IMR-90 (cell line): ENCODE data around the gene FNDC5. TPM values are rescaled to one million over a fixed set of nuclear protein-coding genes. Genes with fewer than 3 reads are reported as not detected.

Experiments used
- ATAC-seq: fragments of 200-7000 bp; cut with Tn5 transposase; 2 replicates; pipeline ENCODE4 v1.9.1; 2020; ENCODE audit warnings: low read depth, mild to moderate bottlenecking, moderate library complexity
- BruUV-seq: library from RNA; stranded (reverse); fragments of 400-500 nt; replicated peaks from 2 replicates; lab custom pipeline; 2021; lab: Mats Ljungman, UMichigan
- CTCF ChIA-PET: fragments of 300-600 bp; formaldehyde crosslinking; extraction: SDS; loops from one replicate; lab custom pipeline; 2021; ENCODE audit warnings: antibody characterized with exemption; lab: Yijun Ruan, JAX
- POLR2A ChIA-PET: fragments of 300-600 bp; sonication (Branson Sonifier 250); formaldehyde crosslinking; loops from one replicate; lab custom pipeline; 2022; ENCODE audit warnings: antibody characterized with exemption; ENCODE audit not compliant: unreplicated experiment; lab: Charles Lee
- DNase-seq: peaks from one replicate; pipeline ENCODE4 v3.0.0; 2013
- H2AFZ ChIP-seq: replicated peaks from 2 replicates; pipeline ENCODE3; 2013; ENCODE audit warnings: low read length, mild to moderate bottlenecking; ENCODE audit not compliant: poor library complexity
- H2AK5ac ChIP-seq: 2 replicates; pipeline ENCODE4 v1.6.1; 2013; ENCODE audit warnings: low read depth, low read length, inconsistent platforms
- H2AK9ac ChIP-seq: replicated peaks from 2 replicates; pipeline ENCODE3; 2013; ENCODE audit warnings: mild to moderate bottlenecking, low read depth, low read length, moderate library complexity; ENCODE audit not compliant: poor library complexity
- H2BK120ac ChIP-seq: 2 replicates; pipeline ENCODE4 v1.6.1; 2013; ENCODE audit warnings: low read depth, low read length, inconsistent platforms
- H2BK15ac ChIP-seq: 3 replicates; pipeline ENCODE4 v1.6.1; 2013; ENCODE audit warnings: low read depth, low read length, inconsistent platforms
- H2BK20ac ChIP-seq: 2 replicates; pipeline ENCODE4 v1.6.1; 2013; ENCODE audit warnings: low read depth, mild to moderate bottlenecking, inconsistent platforms, low read length, moderate library complexity
- H2BK5ac ChIP-seq: 2 replicates; pipeline ENCODE4 v1.6.1; 2013; ENCODE audit warnings: mild to moderate bottlenecking, low read depth, low read length, inconsistent platforms; ENCODE audit not compliant: poor library complexity, severe bottlenecking
- H3K14ac ChIP-seq: replicated peaks from 2 replicates; pipeline ENCODE4 v1.6.1; 2013; ENCODE audit warnings: low read depth, low read length, inconsistent platforms
- H3K18ac ChIP-seq: 2 replicates; pipeline ENCODE4 v1.6.1; 2013; ENCODE audit warnings: low read depth, low read length, control low read depth
- H3K23ac ChIP-seq: 2 replicates; pipeline ENCODE4 v1.6.1; 2013; ENCODE audit warnings: low read depth, low read length, inconsistent platforms
- H3K27ac ChIP-seq: 2 replicates; pipeline ENCODE4 v1.5.1; 2013; ENCODE audit warnings: mild to moderate bottlenecking, control low read depth, low read length; ENCODE audit not compliant: insufficient read depth
- H3K27me3 ChIP-seq: 2 replicates; pipeline ENCODE4 v1.6.1; 2013; ENCODE audit warnings: low read length; ENCODE audit not compliant: control insufficient read depth, insufficient read depth
- H3K36me3 ChIP-seq: 2 replicates; pipeline ENCODE4 v1.6.1; 2013; ENCODE audit warnings: low read length, mixed read lengths; ENCODE audit not compliant: control insufficient read depth, insufficient read depth
- H3K4ac ChIP-seq: 2 replicates; pipeline ENCODE4 v1.6.1; 2013; ENCODE audit warnings: low read depth, low read length, inconsistent platforms
- H3K4me1 ChIP-seq: 2 replicates; pipeline ENCODE4 v1.6.1; 2013; ENCODE audit warnings: low read length, mixed read lengths; ENCODE audit not compliant: control insufficient read depth, insufficient read depth
- H3K4me2 ChIP-seq: 2 replicates; pipeline ENCODE4 v1.6.1; 2013; ENCODE audit warnings: low read depth, mild to moderate bottlenecking, control low read depth, low read length, moderate library complexity
- H3K4me3 ChIP-seq: 2 replicates; pipeline ENCODE4 v1.5.1; 2013; ENCODE audit warnings: low read depth, mild to moderate bottlenecking, control low read depth, low read length, moderate library complexity; ENCODE audit not compliant: insufficient read depth
- H3K56ac ChIP-seq: 2 replicates; pipeline ENCODE4 v1.6.1; 2013; ENCODE audit warnings: low read length, inconsistent platforms; ENCODE audit not compliant: insufficient read depth; ENCODE audit errors: extremely low read depth
- H3K79me1 ChIP-seq, 2 experiments: 2 replicates each; pipeline ENCODE4 v1.6.1; 2013; ENCODE audit warnings: low read length in 2 of 2, inconsistent platforms in 1 of 2, low read depth in 1 of 2
- H3K9ac ChIP-seq: 2 replicates; pipeline ENCODE4 v1.6.1; 2013; ENCODE audit warnings: low read depth, low read length, control low read depth
- H3K9me1 ChIP-seq: 2 replicates; pipeline ENCODE4 v1.6.1; 2013; ENCODE audit warnings: low read length, inconsistent platforms; ENCODE audit not compliant: insufficient read depth
- H3K9me3 ChIP-seq: 2 replicates; pipeline ENCODE4 v1.6.1; 2013; ENCODE audit warnings: low read length; ENCODE audit not compliant: control insufficient read depth, insufficient read depth
- H4K20me1 ChIP-seq: 2 replicates; pipeline ENCODE4 v1.6.1; 2013; ENCODE audit warnings: low read length, inconsistent platforms; ENCODE audit not compliant: insufficient read depth
- H4K5ac ChIP-seq: 2 replicates; pipeline ENCODE4 v1.6.1; 2013; ENCODE audit warnings: mild to moderate bottlenecking, low read depth, low read length, control low read depth
- H4K8ac ChIP-seq, 2 experiments: 2 replicates each; pipeline ENCODE4 v1.6.1; 2013; ENCODE audit warnings: low read depth in 2 of 2, low read length in 2 of 2, control low read depth in 1 of 2, inconsistent platforms in 1 of 2
- H4K91ac ChIP-seq: 2 replicates; pipeline ENCODE4 v1.6.1; 2013; ENCODE audit warnings: low read depth, low read length, inconsistent platforms; ENCODE audit not compliant: insufficient read depth
- BHLHE40 ChIP-seq: fragments of 150-350 bp; IDR thresholded peaks from 2 replicates; pipeline ENCODE4 v1.6.1; 2016; ENCODE audit warnings: mild to moderate bottlenecking, low read depth, low read length
- CEBPB ChIP-seq: IDR thresholded peaks from 2 replicates; pipeline ENCODE4 v1.6.1; 2012; ENCODE audit warnings: low read depth, low read length, improper control_type of control experiment
- MAFK ChIP-seq: IDR thresholded peaks from 2 replicates; pipeline ENCODE4 v1.6.1; 2012; ENCODE audit warnings: low read depth, low read length, improper control_type of control experiment
- NFE2L2 ChIP-seq: fragments of 150-350 bp; IDR thresholded peaks from 2 replicates; pipeline ENCODE4 v1.6.1; 2016; ENCODE audit warnings: low read depth, mild to moderate bottlenecking, low read length
- POLR2A ChIP-seq: IDR thresholded peaks from 2 replicates; pipeline ENCODE4 v1.6.1; 2012; ENCODE audit warnings: mild to moderate bottlenecking, low read depth, low read length
- RAD21 ChIP-seq: IDR thresholded peaks from 2 replicates; pipeline ENCODE4 v1.6.1; 2012; ENCODE audit warnings: low read length, improper control_type of control experiment
- SMC3 ChIP-seq: fragments of 150-350 bp; IDR thresholded peaks from 2 replicates; pipeline ENCODE4 v1.6.1; 2016; ENCODE audit warnings: low read depth, mild to moderate bottlenecking, antibody characterized with exemption, low read length, moderate library complexity
- WGBS, 2 experiments: methylation state at CpG; one replicate each; pipeline versions ENCODE4 v1.1.5 to v1.1.7; 2013; ENCODE audit warnings: missing lambda C conversion rate in 2 of 2; ENCODE audit not compliant: insufficient read length in 1 of 2; ENCODE audit errors: extremely low coverage in 2 of 2; 5-methylcytosine and 5-hydroxymethylcytosine counted together
- dilution Hi-C: fragments of 300-500 bp; cut with HindIII; formaldehyde crosslinking; loops from one replicate; pipeline ENCODE4 v1.14.3; 2018; ENCODE audit warnings: low sequenced_read_pairs; ENCODE audit not compliant: unreplicated experiment
- in situ Hi-C: fragments of 300-500 bp; cut with MboI; formaldehyde crosslinking; loops from 3 replicates; pipeline ENCODE4 v1.14.3; 2019; ENCODE audit warnings: low sequenced_read_pairs, inconsistent platforms, mixed read lengths
- intact Hi-C: fragments of 100-400 bp; cut with micrococcal nuclease; formaldehyde crosslinking; loops from 2 replicates; pipeline ENCODE4 v1.10.0; 2022
- polyA plus RNA-seq, 3 experiments: library from polyadenylated mRNA; depleted of rRNA; stranded (reverse); fragments of >200 nt; gene quantifications; 2 replicates each; pipeline ENCODE4 v1.2.3, GENCODE V29; 2012; ENCODE audit warnings: low replicate concordance in 1 of 3
- total RNA-seq: library from RNA; depleted of rRNA; stranded (reverse); fragments of >200 nt; gene quantifications from 2 replicates; pipeline ENCODE4 v1.2.3, GENCODE V29; 2012

The FNDC5 gene
- total and polyA plus RNA-seq, 2 of the 4 experiments (the other 2 are of a cell fraction), result 1.2 to 1.6 TPM

DNA sequence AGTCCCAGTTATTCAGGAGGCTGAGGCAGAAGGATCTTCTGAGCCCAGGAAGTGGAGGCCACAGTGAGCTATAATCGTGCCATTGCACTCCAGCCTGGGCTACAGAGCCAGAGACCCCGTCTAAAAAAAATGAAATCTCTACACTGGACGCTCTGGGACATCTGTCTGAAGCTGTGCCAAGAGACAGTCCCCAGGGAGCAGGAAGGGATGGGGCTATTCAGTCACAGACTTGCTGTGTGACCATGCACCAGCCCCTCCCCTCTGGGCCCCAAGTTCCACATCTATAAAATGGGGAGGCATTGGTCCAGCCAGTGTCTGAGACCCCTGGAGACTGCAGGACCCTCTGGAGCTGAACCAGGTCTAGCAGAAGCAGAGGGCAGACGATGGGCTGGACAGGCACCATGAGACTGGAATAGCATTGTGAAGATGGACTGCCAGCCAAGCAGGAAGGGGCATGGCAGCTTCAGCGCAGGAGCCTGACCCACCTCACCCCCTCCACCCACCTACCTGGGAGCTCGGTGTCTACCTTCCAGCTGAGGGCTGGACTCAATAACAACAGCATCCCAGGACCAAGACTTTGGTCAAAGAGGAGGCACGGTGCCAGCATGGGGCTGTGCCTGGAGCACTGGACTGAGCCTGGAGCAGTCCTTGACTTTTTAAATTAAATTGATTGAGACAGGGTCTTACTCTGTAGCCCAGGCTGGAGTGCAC, 29.0 kb upstream of the FNDC5 start:
- ATAC-seq, result no peak
- BruUV-seq, result no TSS peak
- Histone ChIP-seq H3K4me2 (no peak overlapping the region), H3K56ac (no peak overlapping the region), H3K23ac (no peak overlapping the region), H3K18ac (no peak overlapping the region), H2BK120ac (no peak overlapping the region), H4K5ac (no peak overlapping the region), H3K4me3 (no peak overlapping the region), H3K9me3 (no peaks in the 10 kb centered on the region), H4K91ac (no peak overlapping the region), H4K8ac (no peak overlapping the region), H3K4me1 (peaks cover 2% of the 10 kb centered on the region; the same call in 1 of the 2 replicates), H3K27ac (no peak overlapping the region), H3K27me3 (peaks cover 5% of the 10 kb centered on the region), H2BK15ac (no peak overlapping the region), H4K20me1 (no peaks in the 10 kb centered on the region), H2AFZ (peak overlapping the region; percentile 32), H3K14ac (no peak overlapping the region), H2BK20ac (no peak overlapping the region), H2AK9ac (no peak overlapping the region), H3K9ac (no peak overlapping the region), H2BK5ac (no peak overlapping the region), H3K79me1 (peaks cover 0 to 9% of the 10 kb centered on the region in 2 experiments; a peak in 1 of 4 replicates), H2AK5ac (no peak overlapping the region), H3K4ac (no peak overlapping the region), H3K36me3 (peaks cover 1% of the 10 kb centered on the region; the same call in 1 of the 2 replicates), H3K9me1 (peaks cover 6% of the 10 kb centered on the region; the same call in 1 of the 2 replicates)
- dilution Hi-C loops, result no loop called here
- DNase-seq, result no peak
- TF ChIP-seq MAFK (no peak), POLR2A (no peak), RAD21 (no peak), CEBPB (no peak), SMC3 (no peak), NFE2L2 (no peak), BHLHE40 (no peak)
- WGBS, 2 experiments, result 100% methylated on average over 1 of the region's 7 CpGs; no CpG with 5 or more reads in 1 of the 2 experiments
- intact Hi-C loops, result no loop called here
- ChIA-PET CTCF (no interaction called here), POLR2A (no interaction called here)
- in situ Hi-C loops, result no loop called here
